Immature natural killer cell (primary cell): ENCODE data around the gene TCTN2. TPM values are rescaled to one million over a fixed set of nuclear protein-coding genes. Genes with fewer than 3 reads are reported as not detected.

Experiments
- DNase-seq, 3 donors: peaks; one replicate each; pipeline ENCODE4 v3.0.0; 2022; ENCODE audit warnings: mixed read lengths in 1 of 3
- H3K27ac Mint-ChIP-seq, 6 donors: one replicate each; pipeline ENCODE4 v1.8.0; 2020; ENCODE audit warnings: mixed read lengths in 6 of 6, mild to moderate bottlenecking in 5 of 6, inconsistent platforms in 4 of 6, moderate library complexity in 3 of 6
- H3K27me3 Mint-ChIP-seq, 3 donors: one replicate each; pipeline ENCODE4 v1.8.0; 2020 to 2021; ENCODE audit warnings: low read depth in 3 of 3, mild to moderate bottlenecking in 3 of 3, mixed read lengths in 3 of 3, moderate library complexity in 3 of 3, inconsistent platforms in 1 of 3
- H3K36me3 Mint-ChIP-seq, 3 donors: one replicate each; pipeline ENCODE4 v1.8.0; 2020; ENCODE audit warnings: mixed read lengths in 3 of 3, inconsistent platforms in 2 of 3, mild to moderate bottlenecking in 2 of 3
- H3K4me1 Mint-ChIP-seq, 2 donors: one replicate each; pipeline ENCODE4 v1.8.0; 2020; ENCODE audit warnings: inconsistent platforms in 2 of 2, mild to moderate bottlenecking in 2 of 2, mixed read lengths in 2 of 2, moderate library complexity in 1 of 2
- H3K4me3 Mint-ChIP-seq, 5 donors: one replicate each; pipeline ENCODE4 v1.8.0; 2020; ENCODE audit warnings: mild to moderate bottlenecking in 5 of 5, mixed read lengths in 5 of 5, inconsistent platforms in 3 of 5, moderate library complexity in 3 of 5
- H3K9me3 Mint-ChIP-seq, 6 donors: one replicate each; pipeline ENCODE4 v1.8.0; 2020; ENCODE audit warnings: mild to moderate bottlenecking in 6 of 6, mixed read lengths in 6 of 6, inconsistent platforms in 4 of 6, moderate library complexity in 3 of 6
- polyA plus RNA-seq, 3 donors: library from polyadenylated mRNA; unstranded; fragments of 300-500 nt; fragmentation: Illumina TruSeq; gene quantifications; one replicate each; pipeline ENCODE4 v1.2.3, GENCODE V29; 2021

Gene TCTN2
- polyA plus RNA-seq, 3 donors from 2014 or later, result 0.72 to 1.0 TPM; not detected in 1

DNA sequence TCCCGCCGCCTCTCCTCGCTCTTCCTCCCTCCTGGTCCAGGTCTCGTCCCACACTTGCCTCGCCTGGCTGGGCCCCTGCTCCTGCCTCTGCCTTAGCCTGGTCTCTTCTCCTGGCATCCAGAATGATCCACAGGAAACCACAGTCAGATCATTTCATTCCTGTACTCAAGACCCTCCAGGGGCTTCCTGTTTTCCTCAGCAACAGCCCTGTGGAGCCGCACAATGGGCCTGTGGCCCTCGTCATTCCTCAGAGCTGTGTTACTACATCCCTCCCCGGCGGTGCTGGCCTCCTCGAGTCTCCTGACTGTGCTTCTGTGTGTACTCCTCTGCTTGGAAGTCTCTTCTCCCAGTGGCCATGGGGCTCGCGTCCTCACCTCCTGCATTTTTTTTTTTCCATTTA, 61.3 kb downstream of the TCTN2 start:
- DNase-seq, result no peak
- H3K27ac Mint-ChIP-seq, result no peak overlapping the region
- no peaks in the 10 kb centered on the region for H3K4me1 Mint-ChIP-seq
- H3K27me3 Mint-ChIP-seq, result peaks cover 0 to 4% (median 0%) of the 10 kb centered on the region in 3 donors
- no peak overlapping the region for H3K4me3 Mint-ChIP-seq
- no peaks in the 10 kb centered on the region for H3K9me3 Mint-ChIP-seq
- peaks cover 34 to 83% (median 49%) of the 10 kb centered on the region in 3 donors for H3K36me3 Mint-ChIP-seq

DNA sequence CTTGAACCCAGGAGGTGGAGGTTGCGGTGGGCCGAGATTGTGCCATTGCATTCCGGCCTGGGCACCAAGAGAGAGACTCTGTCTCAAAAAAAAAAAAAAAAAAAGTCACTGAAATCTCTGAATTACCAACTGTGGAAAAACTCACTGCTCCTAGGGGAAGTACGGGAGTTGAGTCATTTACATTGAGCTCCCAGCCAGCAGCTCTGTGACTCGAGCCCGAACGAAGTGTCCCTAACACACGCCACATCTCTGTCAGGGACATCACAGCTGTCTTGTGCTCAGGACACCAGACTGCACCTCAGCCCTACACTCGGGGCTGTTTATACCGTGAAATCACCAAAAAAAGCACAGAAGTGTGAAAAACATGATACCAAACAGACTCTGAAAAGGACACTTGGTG, 62.3 kb downstream of the TCTN2 start:
- no peak overlapping the region for H3K27ac Mint-ChIP-seq
- no peaks in the 10 kb centered on the region for H3K4me1 Mint-ChIP-seq
- peaks cover 0 to 4% (median 0%) of the 10 kb centered on the region in 3 donors for H3K27me3 Mint-ChIP-seq
- DNase-seq, result no peak
- H3K9me3 Mint-ChIP-seq, result no peaks in the 10 kb centered on the region
- H3K4me3 Mint-ChIP-seq, result peak overlapping the region in 1 of 5 donors; percentile 12
- H3K36me3 Mint-ChIP-seq, result peaks cover 34 to 84% (median 53%) of the 10 kb centered on the region in 3 donors

DNA sequence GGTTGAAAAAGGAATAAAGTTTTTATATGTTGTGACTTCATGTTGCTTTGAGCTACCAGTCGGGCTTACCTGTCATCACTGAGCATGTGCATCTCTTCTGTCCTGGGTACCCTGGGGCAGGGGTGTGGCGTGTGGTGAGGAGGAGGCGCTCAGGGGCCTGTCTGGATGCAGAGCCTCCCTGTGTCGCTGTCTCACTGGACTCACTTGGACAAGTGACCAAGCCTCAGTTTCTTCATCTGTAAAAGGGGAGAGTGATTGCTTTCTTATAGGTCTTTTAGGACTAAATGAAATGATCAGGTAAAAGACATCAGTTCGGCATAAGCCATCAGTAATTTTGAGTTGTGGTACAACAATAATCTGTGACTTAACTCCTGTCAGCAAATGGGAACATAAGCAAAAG, 63.4 kb downstream of the TCTN2 start:
- H3K27ac Mint-ChIP-seq, result no peak overlapping the region
- DNase-seq, result no peak
- no peaks in the 10 kb centered on the region for H3K9me3 Mint-ChIP-seq
- H3K4me3 Mint-ChIP-seq, result no peak overlapping the region
- H3K27me3 Mint-ChIP-seq, result peaks cover 0 to 4% (median 0%) of the 10 kb centered on the region in 3 donors
- H3K36me3 Mint-ChIP-seq, result peaks cover 37 to 83% (median 51%) of the 10 kb centered on the region in 3 donors
- no peaks in the 10 kb centered on the region for H3K4me1 Mint-ChIP-seq

DNA sequence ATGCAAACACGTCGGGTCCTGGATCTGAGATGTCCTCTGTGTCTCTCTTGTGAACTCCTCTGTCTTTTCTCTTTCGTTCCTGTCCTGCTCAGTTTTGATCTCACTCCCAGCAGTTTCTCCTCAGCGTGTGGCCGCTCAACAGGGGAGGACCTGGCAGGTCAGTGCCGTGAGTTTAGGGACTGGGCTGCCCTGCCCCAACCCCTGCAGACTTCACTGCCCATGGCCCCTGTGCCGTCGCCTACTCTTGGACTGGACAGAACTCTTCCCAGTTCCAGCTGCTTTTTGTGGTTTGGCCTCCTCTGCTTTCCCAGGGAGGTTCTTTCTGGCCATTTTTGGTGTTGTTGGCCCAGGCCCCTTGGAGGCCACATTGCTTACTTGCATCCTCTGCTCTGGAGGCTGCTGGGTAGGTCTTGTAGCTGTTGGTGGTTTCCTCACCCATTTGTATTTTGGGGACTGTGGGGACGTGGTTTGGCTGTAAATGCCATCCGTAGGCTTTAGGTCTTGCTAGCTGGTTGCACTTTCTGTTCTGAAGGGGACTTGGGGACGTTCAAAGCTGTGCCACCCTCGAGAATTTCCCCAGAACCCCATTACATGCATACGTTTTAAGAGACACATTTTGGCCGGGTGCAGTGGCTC, 71.1 kb downstream of the TCTN2 start:
- no peaks in the 10 kb centered on the region for H3K9me3 Mint-ChIP-seq
- peaks cover 39 to 67% (median 57%) of the 10 kb centered on the region in 3 donors for H3K36me3 Mint-ChIP-seq
- peak overlapping the region; percentile 88 to 94 (median 90) for H3K4me3 Mint-ChIP-seq
- H3K27me3 Mint-ChIP-seq, result peaks cover 2 to 4% (median 4%) of the 10 kb centered on the region in 3 donors
- DNase-seq, result peak; percentile 82 to 84 (median 83)
- peaks cover 25 to 31% of the 10 kb centered on the region in 2 donors for H3K4me1 Mint-ChIP-seq
- H3K27ac Mint-ChIP-seq, result peak overlapping the region; percentile 93 to 96 (median 94)

DNA sequence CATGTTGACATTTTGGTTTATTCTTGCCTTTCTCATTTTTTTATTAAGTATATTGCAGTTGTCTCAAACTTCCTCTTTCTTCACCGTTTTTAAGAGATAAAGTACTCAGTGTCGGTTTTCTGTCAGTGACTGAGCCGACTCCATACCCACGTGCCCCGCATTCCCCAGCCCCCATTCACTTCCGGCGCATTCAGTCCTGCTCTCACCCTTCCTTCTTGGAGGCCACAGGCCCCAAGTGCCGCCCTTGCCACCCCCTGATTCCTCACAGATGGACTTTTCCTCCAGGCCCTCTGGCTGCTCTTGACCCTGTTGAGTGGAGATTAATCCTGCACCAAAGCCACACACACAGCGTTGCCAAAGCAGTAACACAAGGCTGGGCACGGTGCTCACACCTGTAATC, 72.1 kb downstream of the TCTN2 start:
- no peaks in the 10 kb centered on the region for H3K9me3 Mint-ChIP-seq
- H3K4me3 Mint-ChIP-seq, result peak overlapping the region; percentile 73 to 94 (median 90)
- peaks cover 2 to 4% (median 4%) of the 10 kb centered on the region in 3 donors for H3K27me3 Mint-ChIP-seq
- peaks cover 48 to 67% (median 62%) of the 10 kb centered on the region in 3 donors for H3K36me3 Mint-ChIP-seq
- no peak for DNase-seq
- H3K27ac Mint-ChIP-seq, result peak overlapping the region; percentile 81 to 94 (median 91)
- H3K4me1 Mint-ChIP-seq, result peaks cover 25 to 38% of the 10 kb centered on the region in 2 donors

DNA sequence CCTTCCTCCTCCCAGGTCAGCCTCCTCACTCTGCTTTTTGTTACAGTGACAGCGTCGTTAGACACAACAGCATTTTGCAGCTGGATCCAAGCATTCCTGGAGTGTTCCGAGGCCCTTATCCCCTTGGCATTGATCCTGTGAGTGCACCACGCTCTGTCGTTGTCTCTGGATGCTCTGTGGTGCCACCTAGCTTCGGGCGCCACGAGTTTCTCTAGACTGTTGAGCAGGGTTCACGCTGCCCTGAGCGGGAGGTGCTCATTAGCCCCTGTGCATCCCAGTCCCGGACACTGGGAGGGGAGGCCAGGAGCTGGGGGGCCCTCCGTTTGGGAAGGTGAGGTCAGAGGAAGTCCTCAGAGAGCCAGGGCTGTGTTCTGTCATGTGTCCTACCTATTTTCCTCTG, 73.9 kb downstream of the TCTN2 start:
- Mint-ChIP-seq H3K36me3 (peaks cover 48 to 66% (median 65%) of the 10 kb centered on the region in 3 donors), H3K4me3 (no peak overlapping the region), H3K27ac (no peak overlapping the region), H3K27me3 (peaks cover 2 to 4% (median 4%) of the 10 kb centered on the region in 3 donors), H3K4me1 (peaks cover 35 to 54% of the 10 kb centered on the region in 2 donors), H3K9me3 (no peaks in the 10 kb centered on the region)
- DNase-seq, result no peak

DNA sequence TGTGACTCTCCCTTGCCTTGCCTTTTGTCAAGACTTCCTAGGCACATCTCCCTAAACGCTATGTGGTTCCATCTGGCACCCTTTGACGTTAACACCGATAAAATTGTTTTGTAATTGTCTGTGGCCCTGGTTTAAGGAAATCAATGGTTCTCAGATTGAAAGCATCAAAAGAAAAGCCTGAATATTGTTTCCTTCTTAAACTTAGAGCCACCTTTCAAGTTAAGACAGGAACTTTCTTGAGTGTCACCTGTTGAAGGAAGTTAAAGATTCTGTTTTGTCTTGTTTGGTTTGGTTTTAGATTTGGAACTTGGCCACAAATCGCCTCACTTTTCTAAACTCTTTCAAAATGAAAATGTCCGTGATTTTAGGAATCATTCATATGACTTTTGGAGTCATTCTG, 76.4 kb downstream of the TCTN2 start:
- Mint-ChIP-seq H3K27ac (no peak overlapping the region), H3K36me3 (peaks cover 36 to 52% (median 52%) of the 10 kb centered on the region in 3 donors), H3K4me3 (no peak overlapping the region), H3K9me3 (no peaks in the 10 kb centered on the region), H3K4me1 (peaks cover 52 to 63% of the 10 kb centered on the region in 2 donors), H3K27me3 (peaks cover 2 to 4% (median 2%) of the 10 kb centered on the region in 3 donors)
- DNase-seq, result no peak

DNA sequence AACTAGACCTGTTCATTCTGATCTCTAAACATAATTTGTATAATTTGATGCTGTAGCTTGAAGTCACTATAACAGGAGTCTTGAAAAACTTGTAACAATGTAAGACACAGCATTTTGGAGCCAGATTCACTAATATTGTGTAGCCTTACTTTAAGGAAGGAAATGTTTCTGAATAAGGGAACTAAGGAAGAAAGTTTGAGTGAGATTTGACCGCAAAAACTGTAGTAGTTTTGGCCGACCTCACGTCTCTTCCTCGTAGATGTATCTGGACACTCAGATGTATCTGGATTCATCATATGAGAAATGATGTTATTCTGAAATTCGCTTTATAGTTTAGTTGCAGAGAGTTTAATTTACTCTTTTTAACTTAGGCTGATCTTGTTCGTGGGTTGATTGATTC, 77.2 kb downstream of the TCTN2 start:
- H3K27me3 Mint-ChIP-seq, result peaks cover 0 to 2% (median 0%) of the 10 kb centered on the region in 3 donors
- H3K4me3 Mint-ChIP-seq, result no peak overlapping the region
- no peak overlapping the region for H3K27ac Mint-ChIP-seq
- peaks cover 36 to 52% (median 51%) of the 10 kb centered on the region in 3 donors for H3K36me3 Mint-ChIP-seq
- no peaks in the 10 kb centered on the region for H3K9me3 Mint-ChIP-seq
- no peak for DNase-seq
- peaks cover 48 to 59% of the 10 kb centered on the region in 2 donors for H3K4me1 Mint-ChIP-seq

DNA sequence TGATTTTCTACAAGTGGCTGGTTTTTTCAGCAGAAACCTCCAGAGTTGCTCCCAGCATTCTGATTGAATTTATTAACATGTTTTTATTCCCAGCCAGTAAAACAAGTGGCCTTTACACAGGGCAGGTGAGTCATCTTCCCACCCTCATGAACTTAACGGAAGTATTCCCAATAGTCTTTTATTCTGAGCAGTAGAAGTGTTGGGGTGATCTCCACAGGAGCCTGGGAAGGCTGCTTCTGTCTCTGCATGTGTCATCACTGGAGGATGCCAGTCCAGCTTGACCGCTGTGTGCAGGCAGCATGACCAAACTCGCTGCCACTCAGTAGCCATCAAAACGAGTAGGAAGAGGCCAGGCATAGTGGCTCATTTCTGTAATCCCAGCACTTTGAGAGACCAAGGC, 77.7 kb downstream of the TCTN2 start:
- Mint-ChIP-seq H3K27ac (no peak overlapping the region), H3K36me3 (peaks cover 36 to 53% (median 50%) of the 10 kb centered on the region in 3 donors)

DNA sequence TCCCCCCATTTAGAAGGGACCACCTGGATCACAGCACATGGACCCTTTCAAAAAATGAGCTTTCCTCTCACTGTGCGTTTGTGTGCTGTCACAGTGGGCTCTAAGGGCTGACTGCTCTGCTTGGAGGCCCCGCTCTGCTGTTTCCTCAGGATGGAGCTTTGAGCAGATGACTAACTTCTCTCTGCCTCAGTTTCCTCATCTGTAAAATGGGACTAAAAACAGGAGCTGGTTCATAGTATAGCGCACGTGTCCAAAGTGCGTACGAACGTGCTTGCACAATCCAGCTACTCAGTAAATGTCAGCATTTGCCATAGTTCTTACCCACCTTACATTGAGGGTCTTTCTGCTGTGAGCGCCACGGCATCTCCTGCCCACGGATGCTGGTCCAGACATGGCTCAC, 78.4 kb downstream of the TCTN2 start:
- peaks cover 37 to 50% (median 49%) of the 10 kb centered on the region in 3 donors for H3K36me3 Mint-ChIP-seq
- no peaks in the 10 kb centered on the region for H3K9me3 Mint-ChIP-seq
- peak overlapping the region; percentile 67 to 81 (median 75) for H3K4me3 Mint-ChIP-seq
- peaks cover 0 to 7% (median 0%) of the 10 kb centered on the region in 3 donors for H3K27me3 Mint-ChIP-seq
- H3K27ac Mint-ChIP-seq, result peak overlapping the region in 5 of 6 donors; percentile 21 to 88 (median 79)
- no peak for DNase-seq
- H3K4me1 Mint-ChIP-seq, result peaks cover 44 to 64% of the 10 kb centered on the region in 2 donors

More for the DNA sequence above, 77.7 kb downstream of the TCTN2 start:
- Mint-ChIP-seq H3K9me3 (no peaks in the 10 kb centered on the region), H3K4me3 (peak overlapping the region in 1 of 5 donors; percentile 17), H3K4me1 (peaks cover 43 to 59% of the 10 kb centered on the region in 2 donors), H3K27me3 (peaks cover 0 to 5% (median 0%) of the 10 kb centered on the region in 3 donors)
- DNase-seq, result no peak

DNA sequence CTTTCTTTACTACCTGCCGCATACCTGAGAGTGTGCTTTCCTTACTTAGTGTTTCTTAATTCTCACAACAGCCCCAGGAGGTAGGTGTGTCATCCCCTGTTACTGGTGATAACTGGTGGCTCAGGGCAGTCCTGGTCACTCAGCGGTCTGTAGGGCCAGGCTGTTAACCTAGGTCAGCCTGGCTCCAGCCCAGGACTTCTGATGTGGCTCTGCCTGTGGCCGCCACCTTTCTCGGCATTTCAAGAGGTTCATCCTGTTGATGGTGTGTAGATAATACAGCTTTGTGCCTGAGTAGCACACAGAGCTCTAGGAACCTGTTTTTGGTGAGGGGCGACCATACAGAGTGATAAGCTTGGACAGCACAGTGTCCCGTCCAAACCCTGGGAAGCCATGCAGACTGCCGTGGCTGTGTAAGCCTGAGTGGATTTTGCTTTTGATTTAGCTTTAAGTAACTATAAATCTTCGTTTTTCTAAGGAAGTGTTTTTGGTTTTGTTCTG, 79.3 kb downstream of the TCTN2 start:
- Mint-ChIP-seq H3K36me3 (peaks cover 34 to 50% (median 49%) of the 10 kb centered on the region in 3 donors), H3K27ac (peak overlapping the region; percentile 21 to 88 (median 77)), H3K27me3 (peaks cover 0 to 7% (median 0%) of the 10 kb centered on the region in 3 donors)

DNA sequence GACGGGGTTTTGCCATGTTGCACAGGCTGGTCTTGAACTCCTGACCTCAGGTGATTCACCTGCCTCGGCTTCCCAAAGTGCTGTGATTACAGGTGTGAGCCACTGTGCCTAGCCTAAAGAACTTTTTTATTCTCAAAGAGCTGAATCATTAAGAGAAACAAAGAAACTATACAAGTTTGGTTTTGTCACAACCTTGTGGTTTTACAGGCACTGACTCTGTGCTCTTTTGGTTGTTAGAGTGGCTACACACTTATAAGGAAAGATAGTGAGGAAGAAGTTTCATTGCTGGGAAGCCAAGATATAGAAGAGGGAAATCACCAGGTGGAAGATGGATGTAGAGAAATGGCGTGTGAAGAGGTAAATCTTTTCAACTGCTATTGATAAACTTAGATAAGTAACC, 81.1 kb downstream of the TCTN2 start:
- Mint-ChIP-seq H3K4me1 (peaks cover 43 to 68% of the 10 kb centered on the region in 2 donors), H3K27me3 (peaks cover 0 to 7% (median 1%) of the 10 kb centered on the region in 3 donors), H3K36me3 (peaks cover 31 to 42% (median 38%) of the 10 kb centered on the region in 3 donors), H3K4me3 (peak overlapping the region; percentile 15 to 38 (median 28)), H3K9me3 (no peaks in the 10 kb centered on the region), H3K27ac (no peak overlapping the region)
- no peak for DNase-seq

More for the DNA sequence above, 79.3 kb downstream of the TCTN2 start:
- peak overlapping the region; percentile 67 to 81 (median 75) for H3K4me3 Mint-ChIP-seq
- DNase-seq, result peak; percentile 60 to 62 (median 61)
- peaks cover 44 to 68% of the 10 kb centered on the region in 2 donors for H3K4me1 Mint-ChIP-seq
- H3K9me3 Mint-ChIP-seq, result no peaks in the 10 kb centered on the region

DNA sequence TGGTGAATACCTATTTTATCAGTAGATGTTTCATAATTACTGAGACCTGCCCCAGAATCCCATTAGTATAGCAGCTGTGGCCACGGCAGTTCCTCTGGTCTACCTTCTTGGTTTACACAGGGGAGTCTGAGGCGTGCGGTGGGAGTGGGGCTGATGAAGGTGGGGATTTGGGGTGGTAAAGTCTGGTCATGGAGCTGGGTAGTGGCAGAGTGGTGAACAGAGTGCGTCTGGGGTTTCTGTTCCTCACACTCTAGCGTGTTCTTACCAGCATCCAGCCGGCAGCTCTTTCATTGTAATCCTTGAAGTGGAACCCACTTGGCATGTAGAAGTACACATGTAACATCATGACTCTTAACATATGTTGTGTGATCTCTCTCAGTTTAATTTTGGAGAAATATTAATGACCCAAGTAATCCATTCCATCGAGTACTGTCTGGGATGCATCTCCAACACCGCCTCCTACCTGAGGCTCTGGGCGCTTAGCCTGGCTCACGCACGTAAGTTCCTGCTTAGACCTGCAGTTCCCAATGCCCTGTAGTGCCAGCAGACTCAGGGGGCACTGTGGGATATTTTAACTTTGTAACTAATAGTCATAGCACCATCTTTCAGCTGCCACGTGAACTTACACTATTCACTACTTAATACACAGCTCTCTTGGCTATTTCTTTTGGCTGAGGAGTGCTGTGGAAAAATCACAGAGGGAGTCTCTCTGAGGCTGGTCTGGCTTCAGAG, 83.3 kb downstream of the TCTN2 start:
- peaks cover 0 to 7% (median 1%) of the 10 kb centered on the region in 3 donors for H3K27me3 Mint-ChIP-seq
- H3K4me1 Mint-ChIP-seq, result peaks cover 38 to 51% of the 10 kb centered on the region in 2 donors
- H3K36me3 Mint-ChIP-seq, result peaks cover 22 to 36% (median 34%) of the 10 kb centered on the region in 3 donors
- no peaks in the 10 kb centered on the region for H3K9me3 Mint-ChIP-seq
- DNase-seq, result peak; percentile 32 to 50 (median 39)
- H3K4me3 Mint-ChIP-seq, result peak overlapping the region in 2 of 5 donors; percentile 15 to 46
- H3K27ac Mint-ChIP-seq, result peak overlapping the region in 2 of 6 donors; percentile 4 to 42
